GM19043 (cell line): Measurements from ENCODE around the gene TRIO.

Experiments
- ATAC-seq: cut with Tn5 transposase; IDR thresholded peaks from one replicate; pipeline ENCODE4 v1.9.1; 2021; ENCODE audit warnings: low read depth; ENCODE audit not compliant: unreplicated experiment

Gene TRIO

DNA sequence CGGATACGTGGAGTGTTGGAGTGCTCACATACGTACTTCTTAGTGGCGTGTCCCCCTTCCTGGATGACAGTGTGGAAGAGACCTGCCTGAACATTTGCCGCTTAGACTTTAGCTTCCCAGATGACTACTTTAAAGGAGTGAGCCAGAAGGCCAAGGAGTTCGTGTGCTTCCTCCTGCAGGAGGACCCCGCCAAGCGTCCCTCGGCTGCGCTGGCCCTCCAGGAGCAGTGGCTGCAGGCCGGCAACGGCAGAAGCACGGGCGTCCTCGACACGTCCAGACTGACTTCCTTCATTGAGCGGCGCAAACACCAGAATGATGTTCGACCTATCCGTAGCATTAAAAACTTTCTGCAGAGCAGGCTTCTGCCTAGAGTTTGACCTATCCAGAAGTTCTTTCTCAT lies 364.9 kb downstream of the TRIO start:
- no peak for ATAC-seq

- ATAC-seq = no peak
These were observed 366.4 kb downstream of the TRIO start for GRCh38 chr5:14509556-14509955.

DNA sequence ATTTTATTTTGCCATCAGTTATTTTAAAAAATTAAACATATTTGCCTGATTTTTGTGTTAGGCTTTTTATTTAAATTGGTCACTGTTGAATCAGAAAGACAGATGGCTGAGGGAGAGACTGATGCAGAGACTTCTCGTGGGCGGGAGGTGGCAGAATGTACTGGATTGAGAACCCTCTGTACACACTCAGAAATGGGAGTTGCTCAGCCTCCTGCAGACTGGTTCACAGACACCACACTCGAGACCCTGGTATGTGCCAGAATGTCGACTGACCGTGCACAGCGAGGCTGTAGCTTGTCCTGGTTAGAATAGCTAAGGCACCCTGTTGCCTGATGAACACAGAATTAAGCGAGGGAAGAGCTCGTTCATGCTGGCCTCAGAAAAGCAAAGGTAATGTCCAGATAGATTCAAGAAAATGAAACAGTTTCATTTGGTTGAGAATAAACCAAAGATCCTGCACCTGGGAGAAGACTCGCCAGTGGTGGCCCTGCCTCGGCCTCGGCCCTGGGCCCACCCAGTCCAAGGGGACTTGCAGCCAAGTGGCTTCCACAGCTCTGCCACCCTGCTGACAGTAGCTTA lies 367.1 kb downstream of the TRIO start:
- no peak for ATAC-seq

- no peak for ATAC-seq
These were observed 367.7 kb downstream of the TRIO start for GRCh38 chr5:14510880-14511279.

- no peak for ATAC-seq
These were observed 369.4 kb downstream of the TRIO start for GRCh38 chr5:14512574-14512973.

DNA sequence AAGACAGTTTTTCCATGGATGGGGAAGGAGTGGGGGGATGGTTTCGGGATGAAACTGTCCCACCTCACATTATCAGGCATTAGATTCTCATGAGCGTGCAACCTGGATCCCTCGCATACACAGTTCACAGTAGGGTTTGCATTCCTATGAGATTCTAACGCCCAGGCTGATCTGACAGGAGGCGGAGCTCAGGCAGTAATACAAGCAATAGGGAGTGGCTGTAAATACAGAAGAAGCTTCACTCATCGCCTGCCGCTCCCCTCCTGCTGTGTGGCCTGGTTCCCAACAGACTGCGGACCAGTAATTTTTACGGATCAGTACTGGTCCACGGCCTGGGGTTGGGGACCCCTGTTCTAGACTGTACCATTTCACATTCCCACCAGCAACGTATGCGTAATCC lies 370.1 kb downstream of the TRIO start:
- ATAC-seq = no peak

DNA sequence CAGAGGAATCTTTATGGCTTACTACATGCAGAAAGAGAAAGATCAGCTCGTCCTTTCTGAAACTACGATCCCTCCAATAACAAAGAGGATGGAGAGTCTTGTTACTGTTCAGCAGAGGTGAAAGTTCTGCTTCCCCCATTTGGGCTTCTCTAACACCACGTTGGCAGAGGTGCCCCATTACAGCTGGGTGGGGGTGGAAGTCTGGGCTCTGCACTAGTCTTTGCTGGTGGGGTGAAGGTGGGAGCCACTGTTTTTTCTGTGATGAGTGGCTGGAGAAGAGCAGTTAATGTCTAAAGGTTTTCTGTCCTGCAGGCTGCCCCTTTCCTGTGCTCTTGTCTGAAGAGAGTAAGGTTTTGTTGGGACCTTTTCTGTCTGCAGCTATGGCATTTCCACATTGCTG lies 373.8 kb downstream of the TRIO start:
- no peak for ATAC-seq

DNA sequence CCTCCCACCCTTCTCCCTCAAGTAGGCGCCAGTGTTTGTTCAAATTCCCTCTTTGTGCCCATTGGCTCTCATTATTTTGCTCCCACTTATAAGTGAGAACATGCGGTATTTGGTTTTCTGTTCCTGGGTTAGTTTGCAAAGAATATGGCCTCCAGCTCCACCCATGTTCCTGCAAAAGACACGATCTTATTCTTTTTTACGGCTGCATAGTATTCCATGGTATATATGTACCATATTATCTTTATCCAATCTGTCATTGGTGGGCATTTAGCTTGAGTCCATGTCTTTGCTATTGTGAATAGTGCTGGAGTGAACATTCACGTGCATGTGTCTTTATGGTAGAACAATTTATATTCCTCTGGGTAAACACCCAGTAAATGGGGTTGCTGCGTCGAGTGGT lies 375.5 kb downstream of the TRIO start:
- ATAC-seq = no peak

DNA sequence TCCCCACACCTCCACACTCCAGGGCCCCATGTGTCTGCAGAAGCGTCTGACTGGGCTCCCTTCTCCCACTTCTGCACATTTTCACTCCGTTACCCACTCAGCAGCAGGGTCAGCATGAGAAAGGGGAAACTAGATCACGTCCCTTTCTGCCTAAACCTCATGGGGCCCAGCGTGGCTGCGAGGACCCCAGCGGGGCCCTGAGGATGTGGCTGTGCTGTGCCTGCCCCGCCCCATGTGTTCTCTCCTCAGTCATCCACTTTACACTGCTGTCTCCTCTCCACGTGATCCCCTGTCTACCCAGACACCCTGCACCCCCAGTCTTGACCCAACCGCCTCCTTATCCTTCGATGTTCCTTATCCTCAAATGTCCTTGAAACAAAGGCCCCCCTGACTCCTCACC lies 378.6 kb downstream of the TRIO start:
- no peak for ATAC-seq

DNA sequence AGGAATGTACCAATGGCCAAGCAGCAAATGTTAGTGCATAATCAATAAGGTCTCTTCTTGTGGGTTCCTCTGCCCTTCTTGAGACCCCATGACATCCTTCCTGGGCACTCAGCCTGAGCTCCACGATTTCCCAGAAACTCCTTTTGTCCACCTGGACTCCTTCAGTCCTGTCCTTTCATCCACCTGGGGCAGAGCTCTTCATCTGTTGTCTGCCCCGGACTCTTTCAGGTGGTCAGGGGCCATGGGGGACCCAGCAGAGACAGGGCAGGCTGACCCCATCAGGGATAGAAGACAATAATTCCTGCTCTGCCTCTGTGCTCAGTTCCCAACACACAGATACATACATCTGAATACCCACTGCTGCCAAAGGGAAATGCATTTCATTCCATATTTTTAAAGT lies 379.6 kb downstream of the TRIO start:
- ATAC-seq = no peak

- ATAC-seq = no peak
These were observed 380.3 kb downstream of the TRIO start for GRCh38 chr5:14523243-14524034.

DNA sequence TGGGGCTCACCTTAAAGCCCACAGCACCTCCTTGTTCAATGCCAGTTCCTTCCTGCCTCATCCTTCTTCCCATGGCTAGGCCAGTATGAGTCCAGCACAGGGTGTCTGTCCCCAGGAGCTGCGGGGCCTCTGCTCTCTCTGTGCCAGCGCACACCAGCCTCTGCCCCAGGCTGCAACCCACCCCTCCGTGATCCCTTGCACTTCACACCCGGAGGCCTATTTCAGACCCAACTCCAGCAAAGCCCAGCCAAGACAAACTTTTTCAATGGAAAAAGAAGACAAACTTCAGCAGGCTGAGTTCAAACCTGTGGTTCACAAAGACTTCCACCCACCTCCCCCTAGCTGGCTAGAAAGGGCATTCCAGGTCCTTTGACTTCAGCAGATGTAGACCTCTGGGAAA lies 382.3 kb downstream of the TRIO start:
- ATAC-seq = no peak

GRCh38 chr5:14526493-14526892 lies 383.4 kb downstream of the TRIO start:
- no peak for ATAC-seq

DNA sequence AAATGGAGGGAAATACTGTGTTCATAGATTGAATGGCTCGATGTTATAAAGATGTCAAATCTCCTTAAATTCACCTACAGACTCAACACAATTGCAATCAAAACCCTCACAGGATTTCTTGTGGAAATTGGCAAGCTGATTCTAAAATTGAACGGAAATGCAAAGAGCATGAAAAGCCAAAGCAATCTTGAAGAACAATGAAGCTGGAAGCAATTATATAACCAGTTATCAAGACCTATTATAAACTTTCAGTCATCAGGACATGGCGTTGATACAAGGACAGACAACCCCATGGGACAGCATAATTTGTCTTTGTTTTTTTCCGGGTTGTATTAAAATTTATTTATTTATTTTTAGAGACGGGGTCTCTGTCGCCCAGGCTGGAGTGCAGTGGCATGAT lies 385.0 kb downstream of the TRIO start:
- no peak for ATAC-seq

GRCh38 chr5:14528926-14529325 lies 385.8 kb downstream of the TRIO start:
- ATAC-seq = no peak

GRCh38 chr5:14531668-14532067 lies 388.5 kb downstream of the TRIO start:
- ATAC-seq = no peak

DNA sequence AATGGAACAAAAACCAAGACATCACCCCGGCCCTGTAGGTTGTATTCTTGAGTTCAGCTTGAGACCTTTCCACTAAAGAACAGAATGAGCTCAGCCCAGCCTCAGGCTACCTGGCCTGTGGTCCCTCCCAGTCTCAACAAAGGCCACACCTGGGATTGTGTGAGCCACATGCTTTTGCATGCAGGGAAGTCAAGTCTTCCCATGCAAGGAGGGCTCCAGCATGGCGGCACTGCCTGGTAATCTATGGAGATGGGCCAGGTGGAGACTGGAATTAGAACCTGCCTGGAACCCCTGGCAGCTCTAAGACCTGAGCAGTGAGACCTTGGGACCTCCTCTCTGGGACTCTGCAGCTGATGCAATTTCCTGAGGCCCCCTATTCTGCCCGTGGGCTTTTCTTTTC lies 389.0 kb downstream of the TRIO start:
- no peak for ATAC-seq

GRCh38 chr5:14534773-14535172 lies 391.6 kb downstream of the TRIO start:
- ATAC-seq = no peak

DNA sequence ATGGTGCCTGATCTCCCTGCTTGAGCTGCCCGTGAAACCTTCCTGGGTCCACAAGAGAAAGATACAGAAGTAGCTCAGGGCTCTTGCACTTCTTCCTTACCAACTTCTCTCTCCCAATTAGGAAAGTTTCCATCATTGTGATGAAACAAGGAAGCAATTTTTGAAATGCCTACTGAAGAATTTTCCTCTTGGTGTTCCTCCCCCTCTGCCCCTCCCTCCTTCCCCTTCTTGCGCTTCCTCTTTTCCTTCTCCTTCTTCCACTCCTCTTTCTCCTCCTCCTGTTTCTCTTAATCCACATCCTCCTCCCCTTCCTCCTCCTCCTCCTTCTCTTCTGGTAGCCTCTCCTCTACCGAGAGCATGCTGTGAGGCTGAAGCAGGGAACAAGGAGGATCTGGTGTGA lies 402.2 kb downstream of the TRIO start:
- ATAC-seq = no peak

GRCh38 chr5:14545862-14546261 lies 402.7 kb downstream of the TRIO start:
- ATAC-seq = no peak

GRCh38 chr5:14547666-14548065 lies 404.5 kb downstream of the TRIO start:
- no peak for ATAC-seq

DNA sequence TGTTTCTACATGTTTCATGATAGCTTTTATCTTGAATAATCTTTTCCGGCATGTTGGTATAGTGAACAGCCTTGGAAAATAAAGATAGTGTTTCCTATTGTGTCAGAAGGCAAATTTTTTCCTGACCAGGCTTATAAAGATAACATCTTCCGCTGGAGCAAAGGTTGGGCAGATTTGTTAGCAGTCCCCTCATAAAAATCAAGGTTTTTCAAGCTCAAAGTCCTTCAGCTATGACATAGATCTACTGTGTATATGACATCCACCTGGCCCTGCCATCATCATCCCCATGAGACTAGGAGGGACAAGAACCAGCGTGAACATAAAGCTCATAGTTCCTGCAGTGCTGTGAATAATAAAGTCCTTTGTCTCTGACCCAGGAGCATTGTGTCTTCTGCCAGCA lies 408.1 kb downstream of the TRIO start:
- ATAC-seq = no peak

DNA sequence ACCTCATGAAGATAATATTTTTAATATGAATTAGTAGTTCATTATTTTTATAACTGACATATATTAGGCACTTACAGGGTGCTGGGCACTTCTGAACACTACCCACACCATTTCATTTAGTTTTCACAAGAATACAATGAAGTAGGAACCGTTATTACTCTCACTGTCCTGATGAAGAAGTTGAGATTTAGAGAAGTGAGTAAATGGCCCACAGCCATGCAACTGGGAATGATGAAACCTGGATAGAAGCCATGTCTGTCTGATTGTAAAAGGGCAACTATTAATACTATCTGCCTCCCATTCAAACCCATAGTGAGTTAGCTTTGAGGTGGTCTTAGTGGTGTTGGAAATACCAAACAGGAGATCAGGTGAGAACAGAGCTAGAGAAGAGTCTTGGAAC lies 408.9 kb downstream of the TRIO start:
- no peak for ATAC-seq
